ENCODE measurements around the gene TTYH2. TPM values are rescaled to one million over a fixed set of nuclear protein-coding genes. Genes with fewer than 3 reads are reported as not detected.
A peak's percentile ranks its signal among the peaks of the same experiment; 100 is the strongest.

Gene TTYH2
- total and polyA plus RNA-seq, 11 donors: 10.3 to 34.6 (median 22.4) TPM

DNA sequence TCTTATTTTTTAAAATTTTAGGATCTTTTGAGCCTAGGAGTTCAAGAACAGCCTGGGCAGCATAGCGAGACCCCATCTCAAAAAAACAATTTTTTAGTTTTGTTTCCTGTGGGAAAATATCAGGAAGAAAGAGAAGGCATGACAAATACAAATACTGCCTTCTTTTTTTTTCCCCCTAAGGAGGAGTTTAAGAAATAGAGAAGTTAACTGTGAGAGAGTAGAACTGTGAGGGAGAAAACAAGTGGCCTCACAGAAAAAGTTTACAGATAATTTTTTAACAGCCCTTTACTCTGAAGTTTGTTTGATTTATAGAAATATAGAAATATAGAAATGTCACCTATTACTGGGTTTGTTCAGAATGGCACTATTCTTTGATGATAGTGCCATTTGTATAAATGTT is 21.1 kb downstream of the TTYH2 start:
- Histone ChIP-seq H3K9me3 (no peaks in the 10 kb centered on the region), H3K4me3 (peak overlapping the region in 3 of 12 donors; percentile 30 to 43 (median 42)), H3K27ac (peak overlapping the region in 9 of 12 donors; percentile 30 to 91 (median 63)), H3K36me3 (peaks cover 0 to 42% (median 9%) of the 10 kb centered on the region in 9 donors), H3K27me3 (no peaks in the 10 kb centered on the region), H3K4me1 (peaks cover 0 to 56% (median 24%) of the 10 kb centered on the region in 12 donors)
- DNase-seq (no peak), ATAC-seq (no peak)
- WGBS, 4 donors: 81 to 89% (median 85%) methylated on average over 1 of the region's 1 CpG
- intact Hi-C loops (cut with DNase I): loop anchor here in 1 of 10 donors (2.0 kb wide), 1 partner anchor 16 kb away; no protein-coding TSS in a partner anchor
- TF ChIP-seq, protein P1, sequence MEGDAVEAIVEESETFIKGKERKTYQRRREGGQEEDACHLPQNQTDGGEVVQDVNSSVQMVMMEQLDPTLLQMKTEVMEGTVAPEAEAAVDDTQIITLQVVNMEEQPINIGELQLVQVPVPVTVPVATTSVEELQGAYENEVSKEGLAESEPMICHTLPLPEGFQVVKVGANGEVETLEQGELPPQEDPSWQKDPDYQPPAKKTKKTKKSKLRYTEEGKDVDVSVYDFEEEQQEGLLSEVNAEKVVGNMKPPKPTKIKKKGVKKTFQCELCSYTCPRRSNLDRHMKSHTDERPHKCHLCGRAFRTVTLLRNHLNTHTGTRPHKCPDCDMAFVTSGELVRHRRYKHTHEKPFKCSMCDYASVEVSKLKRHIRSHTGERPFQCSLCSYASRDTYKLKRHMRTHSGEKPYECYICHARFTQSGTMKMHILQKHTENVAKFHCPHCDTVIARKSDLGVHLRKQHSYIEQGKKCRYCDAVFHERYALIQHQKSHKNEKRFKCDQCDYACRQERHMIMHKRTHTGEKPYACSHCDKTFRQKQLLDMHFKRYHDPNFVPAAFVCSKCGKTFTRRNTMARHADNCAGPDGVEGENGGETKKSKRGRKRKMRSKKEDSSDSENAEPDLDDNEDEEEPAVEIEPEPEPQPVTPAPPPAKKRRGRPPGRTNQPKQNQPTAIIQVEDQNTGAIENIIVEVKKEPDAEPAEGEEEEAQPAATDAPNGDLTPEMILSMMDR (IDR thresholded peaks at IDR 0.05): no peak
- no peak for TF ChIP-seq POLR2A (IDR thresholded peaks at IDR 0.05)

DNA sequence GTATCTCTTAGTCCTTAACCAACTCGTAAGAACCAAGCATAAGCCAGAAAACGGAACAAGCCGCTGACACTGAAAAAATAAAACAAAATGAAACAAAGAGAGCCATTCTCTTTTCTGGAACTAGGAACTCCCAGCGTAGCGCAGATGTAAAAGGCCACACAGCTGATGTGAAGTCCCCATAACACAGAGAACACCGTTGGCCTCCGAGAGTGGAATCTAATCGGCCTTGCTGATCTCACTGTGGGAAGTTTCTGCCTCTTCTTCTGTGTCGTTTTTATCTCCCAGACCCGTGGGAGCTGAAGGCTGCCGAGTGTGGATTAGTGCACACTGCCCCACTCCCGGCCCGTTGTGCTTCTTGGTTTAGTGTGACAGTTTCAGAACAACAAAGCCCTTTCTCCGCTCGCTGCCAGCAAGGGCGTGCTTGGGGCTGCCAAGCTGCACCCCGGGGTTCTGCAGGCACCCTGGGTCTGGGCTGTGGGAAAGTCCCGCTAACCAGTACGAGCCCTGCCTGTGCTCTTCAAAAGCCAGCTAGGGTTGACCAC is 21.7 kb downstream of the TTYH2 start:
- 30 to 50% (median 39%) methylated on average over 12 to 19 of the region's 19 CpGs for WGBS, 4 donors
- H3K27ac ChIP-seq: peak overlapping the region in 11 of 12 donors; percentile 23 to 91 (median 62)
- no peak for TF ChIP-seq POLR2A (IDR thresholded peaks at IDR 0.05)
- TF ChIP-seq, protein P1 (IDR thresholded peaks at IDR 0.05): no peak
- no peaks in the 10 kb centered on the region for H3K27me3 ChIP-seq
- peaks cover 0 to 41% (median 9%) of the 10 kb centered on the region in 9 donors for H3K36me3 ChIP-seq
- no peak for DNase-seq
- peak overlapping the region in 7 of 12 donors; percentile 1 to 43 (median 26) for H3K4me3 ChIP-seq
- peak in 2 of 4 donors; percentile 15 to 36 for ATAC-seq
- no peaks in the 10 kb centered on the region for H3K9me3 ChIP-seq
- intact Hi-C loops (cut with DNase I): loop anchor here in 1 of 10 donors (2.0 kb wide), 1 partner anchor 16 kb away; no protein-coding TSS in a partner anchor
- H3K4me1 ChIP-seq: peaks cover 0 to 62% (median 24%) of the 10 kb centered on the region in 12 donors

DNA sequence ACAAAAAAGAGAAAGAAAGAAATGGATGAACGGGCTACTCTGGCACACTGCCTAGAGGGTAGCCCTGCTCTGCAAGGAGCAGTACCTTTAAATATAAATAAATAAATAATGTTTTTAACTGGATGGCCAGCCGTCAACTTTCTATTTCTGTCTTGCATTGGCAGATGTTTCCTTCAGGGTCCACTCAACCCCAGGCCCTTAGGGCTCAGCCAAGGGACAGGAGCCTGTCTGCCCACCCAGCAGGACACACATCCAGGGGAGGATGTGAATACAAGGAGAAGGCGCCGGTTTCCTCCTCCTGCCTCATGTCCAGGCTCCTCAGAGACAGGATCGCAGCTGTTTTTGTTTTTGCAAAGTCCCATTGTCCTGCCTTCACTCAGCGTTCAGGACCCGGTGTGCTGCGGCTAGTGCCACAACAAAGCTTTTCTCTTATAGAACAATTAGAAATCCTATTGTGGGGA is 22.6 kb downstream of the TTYH2 start:
- ATAC-seq: peak; percentile 28 to 71 (median 44)

DNA sequence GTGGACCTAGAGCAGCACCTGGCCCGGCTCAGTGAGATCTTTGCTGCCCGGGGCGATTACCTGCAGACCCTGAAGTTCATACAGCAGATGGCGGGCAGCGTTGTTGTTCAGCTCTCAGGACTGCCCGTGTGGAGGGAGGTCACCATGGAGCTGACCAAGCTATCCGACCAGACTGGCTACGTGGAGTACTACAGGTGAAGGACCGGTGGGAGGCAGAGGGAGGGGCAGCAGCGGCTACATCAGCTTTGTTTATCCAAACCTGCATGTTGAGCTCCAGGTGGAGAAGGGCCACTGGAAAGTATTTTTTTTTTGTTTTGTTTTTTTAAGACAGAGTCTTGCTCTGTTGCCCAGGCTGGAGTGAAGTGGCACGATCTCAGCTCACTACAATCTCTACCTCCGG is 23.9 kb downstream of the TTYH2 start:
- intact Hi-C loops (cut with DNase I): loop anchor here in 2 of 10 donors (2.0 kb wide), 2 partner anchors 23 to 25 kb away; partner anchors contain the start of gene TTYH2 (in 1 of the 2)
- WGBS, 4 donors: 93 to 100% (median 95%) methylated on average over 7 to 12 of the region's 12 CpGs
- Histone ChIP-seq H3K27me3 (no peaks in the 10 kb centered on the region), H3K36me3 (peaks cover 0 to 24% (median 0%) of the 10 kb centered on the region in 9 donors), H3K9me3 (no peaks in the 10 kb centered on the region), H3K27ac (no peak overlapping the region), H3K4me1 (peaks cover 0 to 80% (median 42%) of the 10 kb centered on the region in 12 donors), H3K4me3 (no peak overlapping the region)
- no peak for TF ChIP-seq POLR2A (IDR thresholded peaks at IDR 0.05)
- TF ChIP-seq, protein P1 (IDR thresholded peaks at IDR 0.05): no peak
- ATAC-seq (no peak), DNase-seq (no peak)

More for the DNA sequence above, 22.6 kb downstream of the TTYH2 start:
- Histone ChIP-seq H3K9me3 (no peaks in the 10 kb centered on the region), H3K4me1 (peaks cover 0 to 71% (median 29%) of the 10 kb centered on the region in 12 donors), H3K27ac (peak overlapping the region; percentile 9 to 91 (median 56)), H3K4me3 (no peak overlapping the region), H3K36me3 (peaks cover 0 to 34% (median 8%) of the 10 kb centered on the region in 9 donors), H3K27me3 (no peaks in the 10 kb centered on the region)
- 21 to 34% (median 28%) methylated on average over 8 of the region's 8 CpGs for WGBS, 4 donors
- TF ChIP-seq, protein P1 (IDR thresholded peaks at IDR 0.05): no peak
- no peak for TF ChIP-seq POLR2A (IDR thresholded peaks at IDR 0.05)
- intact Hi-C loops (cut with DNase I): loop anchor here in 2 of 10 donors (2.0 kb wide), 3 partner anchors 17 to 23 kb away; partner anchors contain the start of gene TTYH2 (in 1 of the 2)
- DNase-seq: peak in 2 of 5 donors; percentile 46 to 59
